Nephron progenitor cell (in vitro differentiated cells): ENCODE results near the gene SMIM41.

ENCODE experiments used
- DNase-seq: peaks from one replicate; pipeline ENCODE4 v3.0.0; 2021
- H3K27ac Mint-ChIP-seq: 2 replicates; pipeline ENCODE4 v1.8.0; 2021; ENCODE audit warnings: mild to moderate bottlenecking, moderate library complexity, mixed read lengths
- H3K27me3 Mint-ChIP-seq: 2 replicates; pipeline ENCODE4 v1.8.0; 2021; ENCODE audit warnings: mild to moderate bottlenecking, low read depth, mixed read lengths; ENCODE audit not compliant: poor library complexity
- H3K36me3 Mint-ChIP-seq: 2 replicates; pipeline ENCODE4 v1.8.0; 2021; ENCODE audit warnings: low read depth, mixed read lengths
- H3K4me1 Mint-ChIP-seq: 2 replicates; pipeline ENCODE4 v1.8.0; 2021; ENCODE audit warnings: mixed read lengths
- H3K4me3 Mint-ChIP-seq: 2 replicates; pipeline ENCODE4 v1.8.0; 2021; ENCODE audit warnings: mild to moderate bottlenecking, moderate library complexity, mixed read lengths
- H3K9me3 Mint-ChIP-seq: 2 replicates; pipeline ENCODE4 v1.8.0; 2021; ENCODE audit warnings: mild to moderate bottlenecking, moderate library complexity, mixed read lengths
- TF ChIP-seq, protein P1 (sequence below): fragments of 200-600 bp; sonication (generic); IDR thresholded peaks from 2 replicates; pipeline ENCODE4 v1.5.0; 2021; ENCODE audit warnings: antibody characterized with exemption

SMIM41 gene

DNA sequence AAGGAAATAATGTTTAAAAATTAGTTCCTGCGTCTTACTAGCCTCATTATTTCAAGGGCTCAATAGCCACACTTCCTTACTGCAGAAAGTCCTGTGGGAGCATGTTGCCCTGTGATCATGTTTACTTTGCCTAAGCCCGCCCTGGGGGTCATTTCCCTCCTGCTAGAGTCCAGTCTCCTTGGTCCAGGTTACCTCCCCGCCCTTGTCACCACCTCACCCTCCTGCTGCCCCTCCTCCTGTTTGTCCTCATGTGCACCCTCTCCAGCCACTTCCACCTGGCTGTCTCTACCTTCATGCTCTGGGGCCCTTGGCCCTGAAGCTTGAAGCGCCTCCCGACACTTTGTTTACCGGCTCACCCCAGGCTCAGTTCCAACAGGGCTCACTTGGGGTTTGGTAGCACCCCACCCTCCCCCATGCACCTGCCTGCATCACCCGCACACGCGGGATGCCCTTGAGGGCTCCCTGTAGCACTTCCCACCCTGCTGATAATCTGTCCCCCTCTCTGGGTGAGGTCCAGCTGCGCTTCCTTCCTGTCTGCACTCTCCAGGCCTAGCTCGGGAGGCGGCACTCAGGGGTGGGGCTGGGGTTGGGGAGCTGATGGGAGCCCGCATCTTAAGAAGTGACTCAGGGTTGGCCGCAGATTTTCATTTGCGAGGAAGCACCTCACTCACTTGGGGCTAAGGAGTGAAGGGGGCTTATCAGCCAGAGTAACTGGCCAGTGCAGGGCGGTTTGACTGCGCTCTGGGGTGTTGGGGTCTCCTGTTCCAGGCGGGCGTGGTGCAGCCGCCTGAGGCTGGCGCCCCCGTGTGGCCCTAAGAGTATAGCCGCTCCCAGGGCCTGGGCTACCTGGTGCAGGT is 40.1 kb downstream of the SMIM41 start:
- TF ChIP-seq, protein P1, sequence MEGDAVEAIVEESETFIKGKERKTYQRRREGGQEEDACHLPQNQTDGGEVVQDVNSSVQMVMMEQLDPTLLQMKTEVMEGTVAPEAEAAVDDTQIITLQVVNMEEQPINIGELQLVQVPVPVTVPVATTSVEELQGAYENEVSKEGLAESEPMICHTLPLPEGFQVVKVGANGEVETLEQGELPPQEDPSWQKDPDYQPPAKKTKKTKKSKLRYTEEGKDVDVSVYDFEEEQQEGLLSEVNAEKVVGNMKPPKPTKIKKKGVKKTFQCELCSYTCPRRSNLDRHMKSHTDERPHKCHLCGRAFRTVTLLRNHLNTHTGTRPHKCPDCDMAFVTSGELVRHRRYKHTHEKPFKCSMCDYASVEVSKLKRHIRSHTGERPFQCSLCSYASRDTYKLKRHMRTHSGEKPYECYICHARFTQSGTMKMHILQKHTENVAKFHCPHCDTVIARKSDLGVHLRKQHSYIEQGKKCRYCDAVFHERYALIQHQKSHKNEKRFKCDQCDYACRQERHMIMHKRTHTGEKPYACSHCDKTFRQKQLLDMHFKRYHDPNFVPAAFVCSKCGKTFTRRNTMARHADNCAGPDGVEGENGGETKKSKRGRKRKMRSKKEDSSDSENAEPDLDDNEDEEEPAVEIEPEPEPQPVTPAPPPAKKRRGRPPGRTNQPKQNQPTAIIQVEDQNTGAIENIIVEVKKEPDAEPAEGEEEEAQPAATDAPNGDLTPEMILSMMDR = peak; percentile 75
- Mint-ChIP-seq H3K27ac (peak overlapping the region; percentile 58), H3K27me3 (peaks cover 82% of the 10 kb centered on the region), H3K4me1 (peaks cover 45% of the 10 kb centered on the region), H3K36me3 (no peaks in the 10 kb centered on the region), H3K4me3 (no peak overlapping the region), H3K9me3 (no peaks in the 10 kb centered on the region)
- peak; percentile 73 for DNase-seq

DNA sequence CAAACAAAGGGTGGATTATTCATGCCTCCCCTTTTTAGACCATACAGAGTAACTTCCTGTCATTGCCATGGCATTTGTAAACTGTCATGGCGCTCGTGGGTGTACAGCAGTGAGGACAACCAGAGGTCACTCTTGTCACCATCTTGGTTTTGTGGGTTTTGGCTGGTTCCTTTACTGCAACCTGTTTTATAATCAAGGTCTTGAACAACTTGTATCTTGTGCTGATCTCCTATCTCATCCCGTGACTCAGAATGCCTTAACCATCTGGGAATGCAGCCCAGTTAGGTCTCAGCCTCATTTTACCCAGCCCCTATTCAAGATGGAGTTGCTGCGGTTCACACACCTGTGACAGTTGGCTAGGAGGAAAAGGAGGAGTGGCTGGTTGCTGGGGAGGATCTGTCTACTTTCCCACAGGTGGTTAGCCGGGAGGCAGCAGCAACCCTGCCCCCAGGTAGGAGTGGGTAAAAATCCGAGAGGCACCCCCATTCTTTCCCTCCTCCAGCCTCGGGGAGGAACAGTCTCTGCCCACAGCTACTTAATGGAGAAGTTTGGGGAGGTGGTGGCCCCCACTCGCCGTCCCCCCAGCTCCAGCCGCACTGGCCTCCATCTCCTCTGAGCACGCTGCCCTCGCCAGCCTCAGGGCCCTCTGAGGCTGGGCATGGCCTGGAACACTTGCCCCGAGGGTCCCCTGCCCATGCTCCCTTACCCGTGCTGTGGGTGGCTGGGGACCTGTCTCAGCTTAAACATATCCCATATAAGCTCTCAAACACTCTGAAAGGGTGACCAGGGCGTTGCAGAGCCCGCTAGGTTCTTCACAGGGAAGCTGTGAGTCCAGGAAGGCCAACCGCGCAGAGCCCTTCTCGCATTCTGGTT is 41.7 kb downstream of the SMIM41 start:
- H3K4me3 Mint-ChIP-seq = no peak overlapping the region
- TF ChIP-seq, protein P1 = no peak
- no peak for DNase-seq
- H3K9me3 Mint-ChIP-seq = no peaks in the 10 kb centered on the region
- H3K36me3 Mint-ChIP-seq = no peaks in the 10 kb centered on the region
- peaks cover 61% of the 10 kb centered on the region for H3K4me1 Mint-ChIP-seq
- peaks cover 70% of the 10 kb centered on the region for H3K27me3 Mint-ChIP-seq
- no peak overlapping the region for H3K27ac Mint-ChIP-seq

DNA sequence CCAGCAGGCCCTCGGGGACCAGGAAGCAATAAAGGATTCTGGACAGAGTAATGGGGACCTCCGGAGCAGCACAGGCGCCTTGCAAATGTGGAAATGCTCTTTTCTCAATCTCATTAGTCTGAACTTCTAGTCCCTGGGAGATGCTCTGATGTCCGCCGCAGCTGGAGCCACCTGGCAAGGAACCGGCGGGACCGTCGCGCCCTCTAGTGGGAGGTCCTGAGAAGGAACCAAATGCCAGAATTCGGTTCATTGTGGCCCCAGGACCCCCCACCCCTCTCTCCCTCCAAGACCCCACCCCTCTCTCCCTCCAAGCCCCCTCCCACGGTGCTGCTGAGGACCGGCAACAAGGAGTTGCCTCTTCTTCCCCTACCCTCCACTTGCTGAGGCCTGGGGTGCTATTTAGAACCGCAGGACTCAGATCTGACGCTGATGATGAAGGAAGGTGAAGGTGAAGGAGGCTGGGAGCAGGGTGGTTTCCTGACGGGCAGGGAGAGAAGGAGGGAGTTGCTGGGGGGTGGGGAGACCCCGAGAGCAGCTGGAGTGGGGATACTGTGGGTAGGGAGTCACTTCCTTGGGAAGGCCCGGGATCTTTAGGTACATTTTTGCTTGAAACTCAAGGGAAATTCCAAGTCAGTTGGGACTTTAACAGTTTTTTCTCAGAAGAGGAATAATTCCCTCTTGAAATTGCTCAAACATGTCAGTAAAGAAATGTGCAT is 42.5 kb downstream of the SMIM41 start:
- no peaks in the 10 kb centered on the region for H3K9me3 Mint-ChIP-seq
- H3K4me3 Mint-ChIP-seq = no peak overlapping the region
- peak; percentile 83 for DNase-seq
- no peak overlapping the region for H3K27ac Mint-ChIP-seq
- TF ChIP-seq, protein P1 = peak; percentile 69
- peaks cover 67% of the 10 kb centered on the region for H3K27me3 Mint-ChIP-seq
- H3K36me3 Mint-ChIP-seq = no peaks in the 10 kb centered on the region
- peaks cover 69% of the 10 kb centered on the region for H3K4me1 Mint-ChIP-seq

DNA sequence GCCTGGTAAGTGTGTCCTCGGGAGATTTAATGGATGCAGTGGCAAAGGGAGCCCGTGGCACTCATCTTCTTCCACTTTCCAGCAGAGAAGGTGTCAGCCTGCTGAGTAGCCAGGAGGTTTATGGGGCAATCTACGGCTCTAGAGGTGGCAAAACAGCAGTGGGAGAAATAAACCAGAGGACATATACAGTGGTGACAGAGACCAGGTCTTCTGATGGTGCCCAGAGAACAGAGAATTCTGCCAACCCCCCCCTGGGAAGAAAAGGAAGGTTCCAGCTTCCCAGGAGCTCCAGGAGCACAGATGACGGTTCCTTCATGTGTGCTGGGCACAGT is 43.0 kb downstream of the SMIM41 start:
- H3K4me3 Mint-ChIP-seq = no peak overlapping the region
- peaks cover 74% of the 10 kb centered on the region for H3K4me1 Mint-ChIP-seq
- no peak overlapping the region for H3K27ac Mint-ChIP-seq
- H3K9me3 Mint-ChIP-seq = no peaks in the 10 kb centered on the region
- peaks cover 63% of the 10 kb centered on the region for H3K27me3 Mint-ChIP-seq
- DNase-seq = no peak
- TF ChIP-seq, protein P1 = no peak
- no peaks in the 10 kb centered on the region for H3K36me3 Mint-ChIP-seq

DNA sequence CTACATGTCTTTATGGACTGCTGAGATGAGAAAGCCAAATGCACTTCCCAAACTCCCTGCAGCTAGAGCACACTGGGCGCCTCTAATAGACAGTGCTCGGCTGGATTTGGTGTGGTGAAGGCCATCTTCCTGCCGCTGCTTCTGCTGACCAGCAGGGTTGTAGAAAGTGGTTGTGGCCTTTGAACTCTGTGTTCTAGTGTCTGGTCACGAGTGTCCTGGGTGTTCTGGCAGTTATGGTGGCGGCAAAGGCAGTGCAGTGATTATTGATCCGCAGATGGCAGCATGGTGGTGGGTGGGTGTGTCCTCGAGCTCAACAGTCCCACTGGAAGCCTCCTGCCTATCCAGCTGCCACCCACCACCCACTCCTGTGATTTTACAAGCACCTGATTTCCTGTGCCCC is 43.4 kb downstream of the SMIM41 start:
- H3K27me3 Mint-ChIP-seq = peaks cover 60% of the 10 kb centered on the region
- H3K36me3 Mint-ChIP-seq = no peaks in the 10 kb centered on the region
- H3K27ac Mint-ChIP-seq = no peak overlapping the region
- no peaks in the 10 kb centered on the region for H3K9me3 Mint-ChIP-seq
- peaks cover 75% of the 10 kb centered on the region for H3K4me1 Mint-ChIP-seq
- TF ChIP-seq, protein P1 = no peak
- no peak overlapping the region for H3K4me3 Mint-ChIP-seq
- no peak for DNase-seq
